Activated naive CD8-positive, alpha-beta T cell (primary cell): ENCODE results near the gene IMMP1L.
"Not testable (repeated sequence)": the region's sequence is repeated elsewhere in the genome, so short reads cannot be mapped to it uniquely, and the experiment has no call there.

ENCODE experiments used
- H3K27ac Mint-ChIP-seq: one replicate; pipeline ENCODE4 v1.8.0; 2021; ENCODE audit warnings: mixed read lengths
- H3K27me3 Mint-ChIP-seq: one replicate; pipeline ENCODE4 v1.8.0; 2021; ENCODE audit warnings: mixed read lengths
- H3K36me3 Mint-ChIP-seq: one replicate; pipeline ENCODE4 v1.8.0; 2021; ENCODE audit warnings: mixed read lengths
- H3K4me1 Mint-ChIP-seq: one replicate; pipeline ENCODE4 v1.8.0; 2021; ENCODE audit warnings: low read depth, mixed read lengths
- H3K4me3 Mint-ChIP-seq: one replicate; pipeline ENCODE4 v1.8.0; 2021; ENCODE audit warnings: mild to moderate bottlenecking, mixed read lengths
- H3K9me3 Mint-ChIP-seq: one replicate; pipeline ENCODE4 v1.8.0; 2021; ENCODE audit warnings: low read depth, mixed read lengths

Gene IMMP1L, protein sequence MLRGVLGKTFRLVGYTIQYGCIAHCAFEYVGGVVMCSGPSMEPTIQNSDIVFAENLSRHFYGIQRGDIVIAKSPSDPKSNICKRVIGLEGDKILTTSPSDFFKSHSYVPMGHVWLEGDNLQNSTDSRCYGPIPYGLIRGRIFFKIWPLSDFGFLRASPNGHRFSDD

DNA sequence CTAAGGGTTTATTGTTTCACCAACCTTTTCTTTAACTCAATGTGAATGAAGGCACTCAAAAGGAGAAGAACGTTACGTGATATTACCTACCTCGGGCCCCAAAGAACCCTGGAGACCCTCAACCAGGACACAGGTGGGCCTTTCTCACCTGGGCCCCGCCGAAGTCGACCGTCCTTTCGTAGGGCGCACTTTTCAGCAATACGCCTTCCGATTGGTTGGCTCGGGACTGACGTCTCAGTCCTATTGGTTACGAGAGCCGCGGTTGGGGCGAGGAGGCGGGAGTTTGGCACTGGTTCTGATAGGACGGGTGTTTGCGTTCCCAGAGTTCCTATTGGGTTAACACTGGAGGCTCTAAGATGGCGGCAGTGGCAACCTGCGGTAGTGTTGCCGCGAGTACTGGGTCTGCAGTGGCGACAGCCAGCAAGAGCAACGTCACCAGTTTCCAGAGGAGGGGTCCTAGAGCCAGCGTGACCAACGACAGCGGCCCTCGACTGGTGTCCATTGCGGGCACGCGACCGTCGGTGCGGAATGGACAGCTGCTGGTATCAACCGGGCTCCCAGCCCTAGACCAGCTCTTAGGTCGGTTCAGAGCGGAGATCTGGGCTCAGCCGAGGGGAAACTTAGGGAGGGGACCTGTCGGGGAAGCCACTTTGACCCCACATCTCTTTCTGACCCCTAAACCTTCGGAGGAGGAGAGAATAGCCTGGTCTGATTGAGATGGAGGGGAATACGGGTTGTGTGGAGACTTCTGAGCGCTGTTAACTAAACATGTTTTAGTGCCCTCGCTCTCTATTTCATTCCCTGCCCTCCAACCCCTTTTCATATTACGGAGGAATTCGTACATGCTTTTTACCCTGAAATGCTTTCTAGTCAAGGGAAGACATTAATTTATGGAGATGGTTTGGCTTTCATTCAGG lies at the start of gene IMMP1L, which contains the start of gene ELP4:
TSS of gene IMMP1L (minus strand) at position 194 of the 917 bp plus-strand sequence. CDS start 46,346 bp downstream, outside the sequence.
TSS of gene ELP4 (plus strand) at position 339 of the 917 bp plus-strand sequence. CDS start at position 357, 18 bp downstream.
- Mint-ChIP-seq H3K27ac (peak within 1 kb of the TSS; percentile 98), H3K4me1 (peaks cover 49% of the 10 kb centered on the region), H3K4me3 (peak within 1 kb of the TSS; percentile 100), H3K9me3 (no peaks in the 10 kb centered on the region), H3K36me3 (no peaks in the 10 kb centered on the region), H3K27me3 (no peaks in the 10 kb centered on the region)

DNA sequence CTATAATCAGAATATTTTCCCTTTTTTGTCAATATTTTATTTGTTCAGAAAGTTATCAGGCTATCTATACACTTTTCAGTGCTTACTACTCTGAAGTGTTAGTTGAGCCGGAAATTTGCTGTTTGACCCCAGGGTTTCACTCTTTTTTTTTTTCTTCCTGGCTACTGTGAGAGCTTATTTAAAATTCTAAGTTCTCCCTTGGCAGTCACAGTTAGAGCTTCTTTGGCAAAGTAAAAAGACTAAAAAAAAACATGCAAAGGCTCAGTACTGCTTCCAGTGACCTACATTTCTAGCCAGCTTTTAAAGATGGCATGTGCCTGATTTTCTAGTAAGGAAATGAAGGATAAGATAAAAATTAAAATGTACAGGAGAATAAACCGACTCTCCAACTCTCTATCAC lies 48.6 kb upstream of the IMMP1L start:
- peaks cover 6% of the 10 kb centered on the region for H3K36me3 Mint-ChIP-seq
- no peaks in the 10 kb centered on the region for H3K27me3 Mint-ChIP-seq
- H3K27ac Mint-ChIP-seq, result no peak overlapping the region
- no peaks in the 10 kb centered on the region for H3K9me3 Mint-ChIP-seq
- no peaks in the 10 kb centered on the region for H3K4me1 Mint-ChIP-seq
- H3K4me3 Mint-ChIP-seq, result no peak overlapping the region

DNA sequence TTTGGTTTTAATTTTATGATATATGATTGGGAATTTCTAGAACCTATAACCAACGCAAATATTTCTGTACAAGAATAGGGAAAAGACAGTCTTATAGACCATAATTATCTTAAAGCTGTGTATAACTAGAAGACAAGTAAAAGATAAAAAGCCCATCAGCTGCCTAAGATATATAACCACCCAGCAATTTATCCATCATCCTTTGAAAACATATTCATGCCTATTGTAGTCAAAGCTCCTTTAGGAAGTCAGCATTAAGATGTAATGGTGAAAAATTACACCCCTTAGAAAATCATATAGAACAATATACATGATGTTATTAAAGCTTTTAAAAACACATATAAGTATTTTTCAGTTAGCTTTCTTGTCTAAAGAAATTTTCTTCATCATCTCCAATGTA lies 46.5 kb upstream of the IMMP1L start:
- H3K36me3 Mint-ChIP-seq, result peaks cover 8% of the 10 kb centered on the region
- H3K27me3 Mint-ChIP-seq, result no peaks in the 10 kb centered on the region
- no peaks in the 10 kb centered on the region for H3K9me3 Mint-ChIP-seq
- no peak overlapping the region for H3K4me3 Mint-ChIP-seq
- H3K27ac Mint-ChIP-seq, result no peak overlapping the region
- H3K4me1 Mint-ChIP-seq, result no peaks in the 10 kb centered on the region

DNA sequence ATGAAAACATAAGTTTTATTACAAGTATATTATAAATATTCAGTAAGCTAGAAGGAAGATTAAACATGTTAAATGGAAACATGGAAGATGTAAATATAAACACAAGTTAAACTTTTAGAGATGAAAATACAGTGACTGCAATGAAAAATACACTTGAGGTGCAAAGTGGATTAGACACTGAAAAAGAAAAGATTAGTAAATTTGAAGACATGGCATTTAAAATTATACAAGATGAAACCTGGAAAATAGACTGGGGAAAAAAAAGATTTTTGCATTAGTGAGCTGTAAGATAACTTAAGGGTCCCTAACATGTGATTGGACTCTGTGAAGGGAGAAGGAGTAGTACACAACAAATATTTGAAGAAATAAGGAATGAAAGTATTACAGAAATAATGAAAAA lies 33.4 kb upstream of the IMMP1L start:
- Mint-ChIP-seq H3K9me3 (no peaks in the 10 kb centered on the region), H3K4me1 (no peaks in the 10 kb centered on the region), H3K36me3 (peaks cover 20% of the 10 kb centered on the region), H3K4me3 (no peak overlapping the region), H3K27ac (no peak overlapping the region), H3K27me3 (no peaks in the 10 kb centered on the region)

DNA sequence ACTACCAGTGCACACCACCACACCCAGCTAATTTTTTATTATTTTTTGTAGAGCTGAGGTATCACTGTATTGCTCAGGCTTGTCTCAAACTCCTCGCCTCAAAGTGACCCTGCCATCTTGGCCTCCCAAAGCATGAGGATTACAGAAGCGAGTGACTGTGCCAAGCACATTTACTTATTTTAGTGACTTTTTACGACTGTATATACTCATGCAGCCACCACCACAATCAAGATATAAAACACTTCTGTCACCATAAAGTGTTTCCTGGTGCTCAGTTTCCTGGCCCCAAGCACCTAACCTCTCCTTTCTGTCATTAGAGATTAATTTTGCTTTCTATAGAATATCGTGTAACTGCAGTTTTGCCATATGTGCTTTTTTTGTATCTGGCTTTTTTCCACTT lies 26.1 kb upstream of the IMMP1L start:
- Mint-ChIP-seq H3K9me3 (no peaks in the 10 kb centered on the region), H3K27ac (no peak overlapping the region), H3K4me1 (no peaks in the 10 kb centered on the region), H3K27me3 (no peaks in the 10 kb centered on the region), H3K36me3 (peaks cover 19% of the 10 kb centered on the region), H3K4me3 (no peak overlapping the region)

DNA sequence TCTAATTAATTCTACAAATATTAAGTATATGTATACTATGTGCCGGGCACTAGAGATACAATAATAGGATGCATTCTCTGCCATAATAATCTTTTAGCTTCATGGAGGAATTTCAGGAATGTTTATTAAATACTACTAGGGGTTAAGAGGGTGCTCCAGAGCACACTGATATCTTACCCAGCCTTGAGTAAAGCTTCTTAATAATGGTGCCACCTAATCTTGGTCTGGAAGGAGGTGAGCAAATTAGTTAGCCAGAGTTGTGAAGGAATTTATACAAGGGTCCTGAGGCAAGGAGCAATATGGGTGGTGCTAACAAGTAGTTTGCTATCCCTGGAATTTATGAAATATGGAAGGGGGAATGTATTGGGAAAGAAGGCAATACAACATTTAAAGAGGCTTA lies 21.9 kb upstream of the IMMP1L start:
- Mint-ChIP-seq H3K9me3 (no peaks in the 10 kb centered on the region), H3K27ac (no peak overlapping the region), H3K36me3 (peaks cover 15% of the 10 kb centered on the region), H3K4me1 (no peaks in the 10 kb centered on the region), H3K4me3 (no peak overlapping the region), H3K27me3 (no peaks in the 10 kb centered on the region)

DNA sequence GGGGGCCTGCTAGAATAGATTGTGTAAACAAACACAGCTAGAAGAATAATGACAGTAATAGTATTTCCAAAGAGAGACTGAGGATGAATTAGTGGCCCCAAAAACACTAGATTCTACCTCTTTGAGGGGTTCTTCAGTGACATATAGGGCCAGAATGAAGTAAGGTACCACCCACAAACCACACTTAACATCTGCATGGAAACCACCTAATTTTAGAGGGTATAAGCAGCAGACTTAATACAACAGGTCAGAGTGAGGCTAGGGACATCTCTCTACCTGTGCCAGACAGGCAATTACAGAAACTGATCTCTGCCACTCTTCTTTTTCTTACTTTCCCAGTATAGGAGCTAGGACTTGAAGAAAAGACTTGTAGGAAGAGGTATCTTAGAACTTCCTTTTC lies 20.3 kb upstream of the IMMP1L start:
- Mint-ChIP-seq H3K27ac (no peak overlapping the region), H3K4me1 (no peaks in the 10 kb centered on the region), H3K9me3 (no peaks in the 10 kb centered on the region), H3K27me3 (no peaks in the 10 kb centered on the region), H3K36me3 (peaks cover 21% of the 10 kb centered on the region), H3K4me3 (no peak overlapping the region)

DNA sequence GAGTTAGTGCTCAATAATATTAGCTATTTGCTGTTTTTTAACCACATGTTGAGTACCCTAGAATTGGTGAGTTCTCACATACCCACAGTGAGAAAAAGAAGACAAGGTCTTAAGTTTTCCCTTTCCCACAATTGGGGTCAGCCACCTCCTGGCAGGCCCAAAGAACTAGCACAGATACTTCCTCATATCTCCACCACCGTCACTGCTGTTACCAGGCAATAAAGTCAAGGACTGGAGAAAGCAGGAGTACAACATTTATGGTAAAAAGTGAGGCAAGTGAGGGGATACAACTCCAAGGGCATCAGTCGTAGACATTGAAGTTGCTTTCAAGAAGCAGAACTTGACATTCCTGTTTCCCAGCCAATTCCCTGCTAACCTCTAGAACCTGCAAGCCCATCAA lies 19.8 kb upstream of the IMMP1L start:
- Mint-ChIP-seq H3K4me1 (no peaks in the 10 kb centered on the region), H3K27ac (no peak overlapping the region), H3K27me3 (no peaks in the 10 kb centered on the region), H3K4me3 (no peak overlapping the region), H3K36me3 (peaks cover 23% of the 10 kb centered on the region), H3K9me3 (no peaks in the 10 kb centered on the region)

DNA sequence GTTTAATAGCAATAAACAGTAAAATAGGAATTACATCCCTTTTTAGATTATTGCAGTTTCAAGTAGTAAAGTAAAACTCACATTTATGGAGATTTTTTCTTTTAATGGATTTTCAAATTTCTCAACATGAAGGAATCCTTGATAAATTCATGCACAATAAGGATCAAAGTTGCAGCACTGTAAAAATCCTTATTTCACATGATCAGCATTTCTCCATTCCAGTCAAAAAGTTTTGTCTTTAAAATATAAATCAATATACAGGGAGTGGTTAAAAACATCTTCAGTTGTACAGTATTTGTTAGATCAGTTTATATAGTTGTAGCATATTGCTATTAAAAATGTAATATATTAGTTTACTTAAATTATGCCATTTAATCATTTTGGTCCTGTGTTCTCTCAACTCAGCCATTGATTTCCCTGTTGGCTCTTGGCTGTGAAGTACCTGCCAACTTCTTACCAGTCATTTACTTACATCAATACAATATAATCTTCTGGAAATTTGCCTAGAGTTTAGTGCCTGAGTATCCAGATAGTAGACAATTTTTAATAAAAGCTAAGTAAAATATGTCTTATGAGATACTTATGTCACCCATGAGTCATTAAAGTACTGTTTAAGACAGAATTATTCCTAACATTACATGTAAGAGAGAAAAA lies 12.2 kb upstream of the IMMP1L start:
- Mint-ChIP-seq H3K9me3 (no peaks in the 10 kb centered on the region), H3K27me3 (no peaks in the 10 kb centered on the region), H3K4me3 (no peak overlapping the region), H3K36me3 (peaks cover 14% of the 10 kb centered on the region), H3K4me1 (no peaks in the 10 kb centered on the region), H3K27ac (no peak overlapping the region)

DNA sequence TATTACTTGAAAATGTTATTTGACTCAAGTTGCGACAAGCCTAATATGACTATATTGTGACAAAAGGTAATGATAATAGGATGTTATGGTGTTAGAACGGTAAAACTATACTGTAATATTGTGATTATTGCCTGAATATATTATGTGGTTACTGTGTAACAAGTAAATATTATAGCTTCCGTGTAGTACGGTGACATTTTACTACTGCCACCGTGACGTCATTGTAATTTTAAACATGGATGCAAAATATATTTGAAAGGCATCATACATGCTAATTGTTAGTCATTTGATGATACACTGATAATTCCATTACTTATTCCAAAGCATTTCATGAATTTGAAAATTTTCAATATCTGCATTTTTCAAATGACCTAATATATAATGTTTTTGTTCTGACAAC lies 2.7 kb upstream of the IMMP1L start:
- peaks cover 42% of the 10 kb centered on the region for H3K4me1 Mint-ChIP-seq
- no peaks in the 10 kb centered on the region for H3K27me3 Mint-ChIP-seq
- H3K36me3 Mint-ChIP-seq, result no peaks in the 10 kb centered on the region
- H3K27ac Mint-ChIP-seq, result no peak overlapping the region
- H3K9me3 Mint-ChIP-seq, result no peaks in the 10 kb centered on the region
- H3K4me3 Mint-ChIP-seq, result no peak overlapping the region

DNA sequence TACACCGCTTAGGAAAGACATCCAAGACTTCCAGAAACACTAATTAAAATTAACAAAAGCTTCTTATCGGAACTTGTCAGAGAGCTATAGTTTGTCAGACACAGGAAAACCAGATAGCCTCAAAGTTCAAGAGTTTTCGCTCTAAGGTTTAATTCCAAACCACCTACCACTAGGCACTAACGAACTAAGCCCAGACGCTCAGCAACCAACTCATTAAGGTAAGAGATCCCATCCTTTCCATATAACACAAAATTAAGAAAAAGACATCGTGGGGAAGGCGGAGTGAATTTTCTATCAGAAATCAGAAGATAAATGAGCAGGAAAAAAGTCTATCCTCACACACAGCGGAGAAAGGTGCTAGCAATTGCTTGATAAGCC lies 382 bp downstream of the IMMP1L start:
- Mint-ChIP-seq H3K4me3 (peak overlapping the region; percentile 100), H3K36me3 (peaks cover 3% of the 10 kb centered on the region), H3K27me3 (no peaks in the 10 kb centered on the region), H3K27ac (peak overlapping the region; percentile 98), H3K9me3 (no peaks in the 10 kb centered on the region), H3K4me1 (peaks cover 51% of the 10 kb centered on the region)

DNA sequence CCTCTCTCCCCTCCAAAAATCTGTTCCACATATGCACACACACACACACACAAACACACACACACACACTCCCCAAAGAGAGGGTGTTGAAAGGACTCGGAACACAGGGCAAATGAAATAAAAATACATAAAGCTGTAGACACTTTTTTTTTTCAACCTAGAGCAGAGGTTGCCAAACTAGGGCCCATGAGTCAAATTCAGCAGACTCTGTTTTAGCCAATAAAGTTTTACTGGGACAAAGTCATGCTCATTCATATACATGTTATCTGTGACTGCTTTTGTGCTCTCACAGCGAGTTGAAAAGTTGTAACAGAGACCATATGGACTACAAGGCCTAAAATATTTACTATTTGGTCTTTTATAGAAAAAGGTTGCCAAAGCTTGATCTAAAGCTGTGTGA lies 8.9 kb downstream of the IMMP1L start:
- no peak overlapping the region for H3K27ac Mint-ChIP-seq
- H3K9me3 Mint-ChIP-seq, result no peaks in the 10 kb centered on the region
- peaks cover 11% of the 10 kb centered on the region for H3K36me3 Mint-ChIP-seq
- H3K4me3 Mint-ChIP-seq, result no peak overlapping the region
- no peaks in the 10 kb centered on the region for H3K27me3 Mint-ChIP-seq
- peaks cover 31% of the 10 kb centered on the region for H3K4me1 Mint-ChIP-seq

DNA sequence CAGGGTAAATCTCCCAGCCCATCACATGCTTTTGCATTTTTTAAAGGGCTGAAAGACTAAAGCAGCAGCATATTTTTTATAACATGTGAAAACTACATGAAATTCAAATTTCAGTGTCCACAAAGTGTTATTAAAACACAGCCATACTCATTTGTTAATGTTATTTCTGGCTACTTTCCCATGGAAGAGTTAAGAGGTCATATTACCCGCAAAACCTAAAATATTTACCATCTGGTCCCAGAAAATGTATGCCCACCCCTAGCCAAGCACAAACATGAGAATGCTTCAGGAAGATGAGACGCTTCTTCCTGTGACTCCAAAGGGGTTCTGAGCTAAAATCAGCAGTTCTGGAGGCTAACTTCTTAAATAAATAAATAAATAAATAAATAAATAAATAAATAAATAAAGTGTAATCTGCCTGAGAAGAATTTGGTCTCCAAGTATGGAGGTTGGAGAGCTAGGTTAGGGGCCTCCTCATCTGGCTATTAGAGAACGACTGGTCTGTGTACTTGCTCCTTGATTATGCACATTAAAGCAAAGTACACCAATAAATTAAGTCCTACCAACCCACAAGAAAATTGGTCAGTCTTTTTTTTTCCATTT lies 9.7 kb downstream of the IMMP1L start:
- Mint-ChIP-seq H3K27me3 (no peaks in the 10 kb centered on the region), H3K4me1 (peaks cover 30% of the 10 kb centered on the region), H3K4me3 (no peak overlapping the region), H3K36me3 (peaks cover 19% of the 10 kb centered on the region), H3K9me3 (no peaks in the 10 kb centered on the region), H3K27ac (no peak overlapping the region)

DNA sequence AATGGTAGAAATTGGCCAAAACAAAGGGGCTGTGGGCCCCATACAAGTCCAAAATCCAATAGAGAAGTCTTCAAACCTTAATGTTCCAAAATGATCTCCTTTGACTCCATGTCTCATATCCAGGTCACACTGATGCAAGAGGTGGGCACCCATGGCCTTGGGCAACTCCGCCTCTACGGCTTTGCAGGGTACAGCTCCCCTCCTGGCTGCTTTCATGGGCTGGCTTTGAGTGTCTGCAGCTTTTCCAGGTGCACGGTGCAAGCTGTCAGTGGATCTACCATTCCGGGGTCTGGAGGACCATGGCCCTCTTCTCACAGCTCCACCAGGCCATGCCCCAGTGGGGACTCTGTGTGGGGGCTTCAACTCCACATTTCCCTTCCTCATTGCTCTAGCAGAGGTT lies 15.7 kb downstream of the IMMP1L start:
- H3K36me3 Mint-ChIP-seq, result peaks cover 28% of the 10 kb centered on the region
- not testable (repeated sequence) for H3K4me3 Mint-ChIP-seq, H3K9me3 Mint-ChIP-seq, H3K27me3 Mint-ChIP-seq, H3K27ac Mint-ChIP-seq
- H3K4me1 Mint-ChIP-seq, result peaks cover 39% of the 10 kb centered on the region

DNA sequence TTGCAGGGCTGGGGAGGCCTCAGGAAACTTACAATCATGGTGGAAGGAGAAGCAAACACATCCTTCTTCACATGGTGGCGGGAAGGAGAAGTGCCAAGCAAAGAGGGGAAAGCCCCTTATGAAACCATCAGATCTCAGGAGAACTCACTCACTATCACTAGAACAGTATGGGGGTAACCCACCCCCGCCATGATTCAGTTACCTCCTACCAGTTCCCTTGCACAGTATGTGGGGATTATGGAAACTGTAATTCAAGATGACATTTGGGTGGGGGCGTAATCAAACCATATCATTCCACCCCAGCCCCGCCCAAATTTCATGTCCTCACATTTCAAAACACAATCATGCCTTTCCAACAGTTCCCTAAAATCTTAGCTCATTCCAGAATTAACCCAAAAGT lies 16.2 kb downstream of the IMMP1L start:
- Mint-ChIP-seq H3K4me3 (no peak overlapping the region), H3K27me3 (no peaks in the 10 kb centered on the region), H3K4me1 (peaks cover 34% of the 10 kb centered on the region), H3K9me3 (no peaks in the 10 kb centered on the region), H3K27ac (no peak overlapping the region), H3K36me3 (peaks cover 28% of the 10 kb centered on the region)
